ENCODE results near the gene MLST8.

The MLST8 gene

GRCh38 chr16:2235695-2236336 is 30.6 kb downstream of the MLST8 start:
- Histone ChIP-seq H3K27ac (ENCODE audit: extremely low read depth, low read depth, low read length) (no peak overlapping the region), H3K4me1 (ENCODE audit: control insufficient read depth, insufficient read depth, low read length) (peaks cover 4% of the 10 kb centered on the region; the same call in 1 of the 2 replicates), H3K9me3 (ENCODE audit: control insufficient read depth, insufficient read depth, low read depth, low read length) (no peaks in the 10 kb centered on the region), H3K36me3 (ENCODE audit: control insufficient read depth in 2 of 2, insufficient read depth in 1 of 2, low read length in 2 of 2) (peaks cover 3 to 62% of the 10 kb centered on the region in 2 experiments; a peak in 2 of 3 replicates), H3K4me3 (ENCODE audit: low read depth, low read length) (no peak overlapping the region)
- CTCF ChIA-PET = interaction anchor here (0.7 to 1.2 kb wide), 3 partner anchors 21 to 95 kb away, joined by 3 read pairs; partner anchors contain the start of gene PGP
- POLR2A ChIA-PET = interaction anchor here (1.0 to 5.3 kb wide), 11 partner anchors 9 to 297 kb away, joined by 3 to 48 read pairs (median 4); partner anchors contain the start of genes BRICD5, ECI1, NTN3 and PGP
- no peak for TF ChIP-seq ZNF140 (tag by site-specific recombination; IDR thresholded peaks at IDR 0.05)
- no peak for TF ChIP-seq FEZF1 (tag by site-specific recombination; IDR thresholded peaks at IDR 0.05)
- TF ChIP-seq ZNF37A (tag by site-specific recombination; IDR thresholded peaks at IDR 0.05) = no peak
- peak; percentile 35; the same call in 1 of the 2 replicates for TF ChIP-seq GLIS2 (tag by site-specific recombination; IDR thresholded peaks at IDR 0.05)
- TF ChIP-seq ZNF658 (tag by site-specific recombination; IDR thresholded peaks at IDR 0.05) = no peak
- TF ChIP-seq ZNF114 (tag by site-specific recombination; IDR thresholded peaks at IDR 0.05) = no peak
- no peak for TF ChIP-seq ZBTB17 (tag by site-specific recombination; IDR thresholded peaks at IDR 0.05)
- TF ChIP-seq ZNF19 (tag by site-specific recombination; IDR thresholded peaks at IDR 0.05; ENCODE audit: low read depth) = no peak
- TF ChIP-seq ZNF292 (tag by site-specific recombination; IDR thresholded peaks at IDR 0.05; ENCODE audit: borderline replicate concordance, low read depth) = no peak
- no peak for TF ChIP-seq ZBTB10 (tag by site-specific recombination; IDR thresholded peaks at IDR 0.05)
- TF ChIP-seq YY2 (tag by site-specific recombination; IDR thresholded peaks at IDR 0.05) = no peak
- TF ChIP-seq ZSCAN18 (tag by site-specific recombination; IDR thresholded peaks at IDR 0.05) = no peak
- no peak for TF ChIP-seq ATF2 (tag by site-specific recombination; IDR thresholded peaks at IDR 0.05; ENCODE audit: low read depth)
- TF ChIP-seq ZNF488 (tag by site-specific recombination; IDR thresholded peaks at IDR 0.05) = no peak
- TF ChIP-seq ZNF121 (tag by site-specific recombination; IDR thresholded peaks at IDR 0.05) = no peak
- TF ChIP-seq ZNF529 (tag by site-specific recombination; IDR thresholded peaks at IDR 0.05; ENCODE audit: insufficient replicate concordance) = no peak
- no peak for TF ChIP-seq ZNF391 (tag by site-specific recombination; IDR thresholded peaks at IDR 0.05; ENCODE audit: borderline replicate concordance, low read depth)
- TF ChIP-seq, protein P1, sequence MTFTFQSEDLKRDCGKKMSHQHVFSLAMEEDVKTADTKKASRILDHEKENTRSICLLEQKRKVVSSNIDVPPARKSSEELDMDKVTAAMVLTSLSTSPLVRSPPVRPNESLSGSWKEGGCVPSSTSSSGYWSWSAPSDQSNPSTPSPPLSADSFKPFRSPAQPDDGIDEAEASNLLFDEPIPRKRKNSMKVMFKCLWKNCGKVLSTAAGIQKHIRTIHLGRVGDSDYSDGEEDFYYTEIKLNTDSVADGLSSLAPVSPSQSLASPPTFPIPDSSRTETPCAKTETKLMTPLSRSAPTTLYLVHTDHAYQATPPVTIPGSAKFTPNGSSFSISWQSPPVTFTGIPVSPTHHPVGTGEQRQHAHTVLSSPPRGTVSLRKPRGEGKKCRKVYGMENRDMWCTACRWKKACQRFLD (tag by site-specific recombination; IDR thresholded peaks at IDR 0.05) = no peak
- no peak for TF ChIP-seq ZNF791 (tag by site-specific recombination; IDR thresholded peaks at IDR 0.05)
- TF ChIP-seq ZNF677 (tag by site-specific recombination; IDR thresholded peaks at IDR 0.05) = no peak
- no peak for TF ChIP-seq ZNF350 (tag by site-specific recombination; IDR thresholded peaks at IDR 0.05)
- no peak for TF ChIP-seq IKZF3 (tag by site-specific recombination; IDR thresholded peaks at IDR 0.05)
- TF ChIP-seq ZSCAN30 (tag by site-specific recombination; IDR thresholded peaks at IDR 0.05) = no peak
- TF ChIP-seq ZNF280D (tag by site-specific recombination; IDR thresholded peaks at IDR 0.05) = no peak

Measured in HEK293 (cell line).